GM20000 (cell line): ENCODE data around the gene TCIRG1.

Experiments used
- DNase-seq: peaks from one replicate; pipeline ENCODE4 v3.0.0; 2012; ENCODE audit warnings: low spot score
- TF ChIP-seq, protein P1 (sequence below): IDR thresholded peaks from 2 replicates; pipeline ENCODE4 v1.5.1; 2012; ENCODE audit warnings: mild to moderate bottlenecking, control low read depth; ENCODE audit errors: extremely low read depth, missing control alignments

Gene TCIRG1

DNA sequence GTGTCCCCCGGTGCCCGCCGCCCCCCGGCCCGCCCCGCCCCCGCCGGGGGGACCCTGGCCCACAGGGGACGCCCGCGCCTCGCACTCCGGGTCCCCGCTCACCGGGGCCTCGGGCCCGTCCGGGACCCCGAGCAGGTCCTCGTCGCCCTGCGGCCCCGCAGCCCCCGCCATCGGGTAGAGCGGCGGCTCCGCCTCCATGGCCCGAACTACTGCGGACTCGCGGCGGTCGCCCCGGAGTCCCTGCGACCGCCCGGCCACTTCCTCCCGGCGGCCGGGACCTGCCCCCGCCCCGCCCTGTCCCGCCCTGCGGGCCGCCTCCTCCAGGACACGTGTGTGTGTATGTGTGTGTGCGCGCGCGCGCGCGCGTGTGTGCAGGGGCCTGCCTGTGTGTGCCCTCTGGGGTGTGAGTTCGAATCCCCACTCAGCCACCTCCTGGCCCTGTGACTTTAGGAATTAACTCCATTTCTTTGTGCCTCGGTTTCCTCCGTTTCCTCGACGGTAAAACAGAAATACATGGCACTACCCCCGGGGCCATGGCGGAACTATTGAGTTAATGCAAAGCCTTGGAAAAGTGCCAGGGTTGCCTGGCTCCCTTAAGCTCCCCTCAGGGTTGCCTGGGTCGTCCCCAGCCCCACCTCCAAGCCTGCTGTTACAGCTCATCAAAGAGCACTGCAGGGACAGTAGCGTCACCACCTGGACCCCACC is 34.8 kb upstream of the TCIRG1 start, which contains the start of gene UNC93B1:
UNC93B1 (minus strand) TSS at position 252 of the 705 bp plus-strand sequence; CDS start at position 198, 54 bp downstream.
- DNase-seq, result peak; percentile 97
- TF ChIP-seq, protein P1, sequence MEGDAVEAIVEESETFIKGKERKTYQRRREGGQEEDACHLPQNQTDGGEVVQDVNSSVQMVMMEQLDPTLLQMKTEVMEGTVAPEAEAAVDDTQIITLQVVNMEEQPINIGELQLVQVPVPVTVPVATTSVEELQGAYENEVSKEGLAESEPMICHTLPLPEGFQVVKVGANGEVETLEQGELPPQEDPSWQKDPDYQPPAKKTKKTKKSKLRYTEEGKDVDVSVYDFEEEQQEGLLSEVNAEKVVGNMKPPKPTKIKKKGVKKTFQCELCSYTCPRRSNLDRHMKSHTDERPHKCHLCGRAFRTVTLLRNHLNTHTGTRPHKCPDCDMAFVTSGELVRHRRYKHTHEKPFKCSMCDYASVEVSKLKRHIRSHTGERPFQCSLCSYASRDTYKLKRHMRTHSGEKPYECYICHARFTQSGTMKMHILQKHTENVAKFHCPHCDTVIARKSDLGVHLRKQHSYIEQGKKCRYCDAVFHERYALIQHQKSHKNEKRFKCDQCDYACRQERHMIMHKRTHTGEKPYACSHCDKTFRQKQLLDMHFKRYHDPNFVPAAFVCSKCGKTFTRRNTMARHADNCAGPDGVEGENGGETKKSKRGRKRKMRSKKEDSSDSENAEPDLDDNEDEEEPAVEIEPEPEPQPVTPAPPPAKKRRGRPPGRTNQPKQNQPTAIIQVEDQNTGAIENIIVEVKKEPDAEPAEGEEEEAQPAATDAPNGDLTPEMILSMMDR, result no peak

DNA sequence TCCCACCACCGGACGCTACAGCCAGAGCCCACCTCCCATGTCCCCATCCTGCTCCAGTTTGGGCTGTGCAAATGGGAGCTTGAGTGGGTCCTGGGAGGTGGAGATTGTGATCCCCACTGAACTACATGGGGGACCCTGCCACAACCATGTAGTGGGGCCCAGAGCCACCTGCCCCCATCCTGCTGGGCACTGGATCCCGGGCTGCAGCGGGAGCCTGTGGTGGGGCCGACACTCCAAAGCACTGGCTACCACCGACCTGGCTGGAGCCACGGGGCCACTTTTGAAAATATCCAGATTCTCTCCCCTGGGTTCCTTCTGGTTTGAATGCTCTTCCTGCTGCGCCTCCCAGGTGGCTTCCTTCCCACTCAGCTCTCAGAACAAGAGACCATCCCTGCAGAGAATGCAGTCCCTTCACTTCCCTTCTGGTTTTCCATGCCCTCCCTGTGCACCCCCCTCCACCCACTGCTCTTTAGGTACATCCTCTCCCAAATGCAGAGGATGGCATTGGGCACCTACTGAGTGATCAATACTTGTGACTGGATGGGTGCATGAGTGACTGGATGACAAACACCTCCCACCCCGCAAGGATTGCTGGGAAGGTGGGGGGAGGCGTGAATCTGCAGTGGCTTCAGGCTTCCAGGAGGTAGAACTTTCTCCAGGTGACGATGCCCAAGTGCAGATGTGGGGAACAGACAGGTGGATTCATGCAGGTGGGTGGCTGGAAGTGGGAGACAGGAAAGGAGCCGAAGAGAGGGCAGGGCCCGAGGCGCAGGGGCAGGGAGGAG is 34.1 kb upstream of the TCIRG1 start:
- TF ChIP-seq, protein P1, result no peak

DNA sequence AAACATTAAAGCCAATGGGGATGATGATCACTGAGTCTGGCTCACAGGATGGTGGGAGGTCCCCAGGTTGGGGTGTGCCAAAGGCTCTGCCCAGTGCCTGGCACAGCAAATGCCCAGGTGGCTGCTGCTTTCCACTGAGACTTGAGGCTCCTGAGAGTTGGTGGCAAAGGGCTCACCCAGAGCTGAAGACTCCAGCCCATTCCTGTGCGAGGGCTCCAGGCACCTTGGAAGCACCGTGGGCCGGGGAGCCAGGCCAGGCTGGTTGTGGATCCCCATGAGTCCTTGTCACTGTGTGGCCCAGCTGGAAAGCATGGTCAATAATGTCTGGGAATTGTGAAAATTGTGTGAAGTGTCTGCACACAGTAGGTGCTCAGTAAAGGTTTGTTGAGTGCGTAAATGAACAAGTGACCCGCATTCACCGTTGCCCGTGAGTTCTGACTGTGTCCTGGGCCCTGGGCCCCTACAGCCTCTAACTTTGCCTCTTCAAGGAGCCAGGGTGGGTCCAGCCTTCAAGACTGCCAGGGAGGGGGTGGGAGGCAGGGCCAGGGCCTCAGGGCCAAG is 32.1 kb upstream of the TCIRG1 start:
- TF ChIP-seq, protein P1, result no peak
- no peak for DNase-seq

More for the DNA sequence above, 34.1 kb upstream of the TCIRG1 start:
- no peak for DNase-seq

DNA sequence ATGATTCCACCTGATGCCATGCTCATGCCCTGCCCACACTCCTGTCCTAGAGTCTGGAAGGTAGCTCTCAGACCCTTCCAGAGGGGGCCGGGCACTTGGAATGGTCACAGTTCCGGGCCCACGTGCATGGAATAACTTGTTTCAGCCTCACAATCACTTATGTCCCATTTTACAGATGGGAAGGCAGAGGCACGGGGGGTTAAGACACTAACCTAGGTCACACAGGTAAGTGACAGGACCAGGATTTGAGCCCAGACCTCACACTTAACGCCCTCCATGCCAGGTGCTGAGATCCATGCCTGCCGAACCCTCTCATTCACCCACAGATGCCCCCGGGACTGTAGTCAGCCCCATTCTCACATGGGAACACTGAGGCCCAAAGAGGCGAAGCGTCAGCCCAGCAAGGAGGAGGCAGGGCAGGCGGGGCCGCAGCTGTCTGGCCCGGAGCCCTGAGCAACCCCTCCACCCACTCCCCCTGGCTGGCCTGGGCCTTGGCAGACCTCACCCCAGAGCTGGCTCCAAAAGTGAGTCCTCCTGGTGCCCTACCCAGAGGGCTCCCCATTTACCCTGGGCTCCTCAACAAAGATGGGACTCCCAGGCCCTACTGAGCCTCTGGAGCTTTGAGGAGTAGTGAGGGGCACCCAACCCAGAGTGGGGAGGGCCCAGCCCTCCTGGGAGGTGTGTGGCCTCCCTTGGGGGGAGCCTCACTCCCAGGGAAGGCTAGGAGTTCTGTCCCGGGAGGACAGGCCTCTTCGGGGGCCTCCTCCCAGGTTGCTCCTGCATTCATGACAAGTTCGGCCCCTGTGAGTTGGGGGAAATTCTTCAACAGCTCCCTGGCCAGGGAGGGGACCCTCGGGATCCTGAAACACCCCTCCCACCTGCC is 31.1 kb upstream of the TCIRG1 start:
- TF ChIP-seq, protein P1, result no peak
- DNase-seq, result no peak

DNA sequence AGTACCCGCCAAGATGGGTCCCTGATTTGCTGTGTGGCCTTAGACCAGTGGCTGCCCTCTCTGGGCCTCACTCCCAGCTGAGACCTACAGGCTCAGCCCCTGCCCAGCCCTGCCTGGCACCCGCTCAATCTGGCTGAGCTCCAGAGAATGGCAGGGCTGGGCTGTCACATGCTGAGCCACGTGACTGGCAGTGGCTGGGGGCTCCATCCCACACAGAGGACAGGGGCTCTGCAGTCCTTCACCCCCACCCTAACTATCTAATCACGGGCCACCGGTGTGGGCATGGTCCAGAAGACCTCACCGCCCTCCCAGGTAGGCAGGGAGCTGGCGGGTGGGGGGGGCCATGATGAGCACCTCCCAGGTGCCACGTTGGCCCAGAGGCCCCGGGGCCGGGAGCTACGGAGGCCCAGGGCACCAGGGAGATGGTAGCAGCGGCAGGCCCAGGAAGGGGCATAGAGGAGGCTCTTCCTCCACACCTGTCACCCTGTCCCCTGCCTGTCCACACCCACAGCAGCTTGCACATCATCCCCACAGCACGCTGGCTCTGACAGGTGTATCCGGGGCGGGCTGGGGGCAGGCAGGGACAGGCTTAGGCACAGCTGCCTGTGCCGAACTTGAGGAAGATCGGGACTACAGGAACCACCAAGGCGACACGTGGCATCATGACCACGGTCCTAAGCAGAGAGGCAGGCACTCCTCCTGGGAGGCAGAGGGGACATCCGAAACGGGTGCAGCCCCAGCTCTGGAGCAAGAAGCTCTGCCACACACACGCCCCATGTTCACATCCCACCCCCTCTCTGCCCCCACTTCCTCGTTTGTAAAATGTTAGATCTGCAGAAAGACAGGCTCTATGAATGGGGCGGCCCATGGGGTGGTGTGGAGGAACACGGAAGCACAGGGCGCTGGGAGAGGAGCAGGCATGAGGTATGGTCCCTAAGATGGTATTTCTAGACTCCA is 30.2 kb upstream of the TCIRG1 start:
- TF ChIP-seq, protein P1, result no peak
- no peak for DNase-seq

DNA sequence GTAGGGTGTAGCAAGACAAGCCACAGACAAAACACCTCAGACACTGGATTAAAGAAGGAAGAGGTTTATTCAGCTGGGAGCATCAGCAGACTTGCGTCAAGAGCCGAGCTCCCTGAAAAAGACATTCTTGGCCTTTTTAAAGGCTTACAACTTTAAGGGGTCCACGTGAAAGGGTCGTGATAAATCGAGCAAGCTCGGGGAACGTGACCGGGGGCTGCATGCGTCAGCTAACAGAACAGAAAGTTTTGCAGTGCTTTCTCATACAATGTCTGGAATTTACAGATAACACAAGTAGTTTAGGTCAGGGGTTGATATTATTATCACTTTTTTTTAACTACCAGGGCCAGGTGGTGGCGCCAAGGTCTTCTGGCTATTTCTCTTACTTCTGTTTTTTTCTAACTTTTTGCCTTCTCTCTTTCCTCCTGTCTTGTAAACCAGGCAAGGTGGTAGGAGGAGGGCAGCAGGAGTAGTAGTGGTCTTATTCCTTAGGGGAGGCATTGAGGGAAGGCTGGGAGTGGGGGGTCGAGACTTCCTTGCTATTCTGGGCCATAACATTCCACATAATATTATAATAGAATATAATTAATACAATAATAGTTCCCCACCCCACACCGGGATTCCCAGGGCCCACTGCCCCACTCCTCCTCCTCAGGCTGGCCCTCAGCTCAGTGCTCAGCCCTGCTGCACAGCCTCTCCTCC is 29.3 kb upstream of the TCIRG1 start:
- TF ChIP-seq, protein P1, result no peak
- DNase-seq, result peak; percentile 58
